NCI-H1048 (cell line): Measurements from ENCODE around the gene TMPRSS2.

Source experiments
- DNase-seq: peaks from one replicate; lab custom pipeline; 2025; lab: John Stamatoyannopoulos, UW

Gene TMPRSS2

GRCh38 chr21:41509733-41510132 is 1.8 kb upstream of the TMPRSS2 start:
- DNase-seq, result no peak

DNA sequence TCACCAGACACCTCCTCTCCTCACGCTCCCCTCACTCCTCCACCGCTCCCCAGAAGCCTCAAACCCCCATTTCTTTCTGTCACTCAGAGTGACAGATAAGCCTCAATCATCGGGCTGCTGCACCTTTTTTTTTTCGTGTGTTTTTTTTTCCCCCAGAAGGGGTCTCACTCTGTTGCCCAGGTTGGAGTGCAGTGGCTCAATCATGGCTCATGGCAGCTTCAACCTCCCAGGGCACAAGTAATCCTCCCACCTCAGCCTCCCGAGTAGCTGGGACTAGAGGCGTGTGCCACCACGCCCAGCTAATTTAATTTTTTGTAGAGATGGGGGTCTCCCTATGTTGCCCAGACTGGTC is 1.2 kb upstream of the TMPRSS2 start:
- no peak for DNase-seq

DNA sequence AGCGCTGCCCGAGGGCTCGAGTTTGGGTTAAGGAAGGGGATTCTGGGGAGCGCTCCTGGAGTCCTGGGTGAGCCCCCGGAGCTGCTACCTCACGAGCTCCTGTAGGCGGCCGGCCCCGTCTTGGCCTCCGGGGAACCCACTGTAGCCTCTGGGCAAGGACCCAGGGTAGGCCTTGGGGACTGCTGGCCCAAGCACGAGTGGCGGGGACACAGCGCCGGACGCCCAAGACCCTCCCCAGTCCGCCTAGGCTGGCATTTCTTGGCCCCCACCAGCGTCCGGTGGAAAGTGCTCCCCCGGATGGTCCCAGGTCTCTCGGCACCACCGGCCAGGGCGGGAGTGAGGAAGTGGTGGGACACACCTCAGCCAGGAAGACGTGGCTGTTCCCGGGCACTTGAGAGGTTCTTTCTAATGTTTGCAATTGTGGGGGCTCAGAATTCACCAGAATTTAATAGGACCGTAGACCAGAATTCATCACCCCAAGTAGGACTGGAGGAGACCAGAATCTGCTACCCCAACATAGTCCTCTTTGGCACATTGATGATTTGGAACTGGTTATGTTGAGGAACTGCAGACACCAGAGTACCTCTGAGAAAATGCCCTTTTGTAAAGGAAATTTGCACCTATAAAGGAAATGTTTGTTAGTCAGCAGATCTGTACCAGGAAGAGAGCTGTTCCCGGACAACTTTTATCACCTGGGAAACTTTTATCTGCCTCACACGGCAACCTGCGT is 622 bp upstream of the TMPRSS2 start:
- no peak for DNase-seq

DNA sequence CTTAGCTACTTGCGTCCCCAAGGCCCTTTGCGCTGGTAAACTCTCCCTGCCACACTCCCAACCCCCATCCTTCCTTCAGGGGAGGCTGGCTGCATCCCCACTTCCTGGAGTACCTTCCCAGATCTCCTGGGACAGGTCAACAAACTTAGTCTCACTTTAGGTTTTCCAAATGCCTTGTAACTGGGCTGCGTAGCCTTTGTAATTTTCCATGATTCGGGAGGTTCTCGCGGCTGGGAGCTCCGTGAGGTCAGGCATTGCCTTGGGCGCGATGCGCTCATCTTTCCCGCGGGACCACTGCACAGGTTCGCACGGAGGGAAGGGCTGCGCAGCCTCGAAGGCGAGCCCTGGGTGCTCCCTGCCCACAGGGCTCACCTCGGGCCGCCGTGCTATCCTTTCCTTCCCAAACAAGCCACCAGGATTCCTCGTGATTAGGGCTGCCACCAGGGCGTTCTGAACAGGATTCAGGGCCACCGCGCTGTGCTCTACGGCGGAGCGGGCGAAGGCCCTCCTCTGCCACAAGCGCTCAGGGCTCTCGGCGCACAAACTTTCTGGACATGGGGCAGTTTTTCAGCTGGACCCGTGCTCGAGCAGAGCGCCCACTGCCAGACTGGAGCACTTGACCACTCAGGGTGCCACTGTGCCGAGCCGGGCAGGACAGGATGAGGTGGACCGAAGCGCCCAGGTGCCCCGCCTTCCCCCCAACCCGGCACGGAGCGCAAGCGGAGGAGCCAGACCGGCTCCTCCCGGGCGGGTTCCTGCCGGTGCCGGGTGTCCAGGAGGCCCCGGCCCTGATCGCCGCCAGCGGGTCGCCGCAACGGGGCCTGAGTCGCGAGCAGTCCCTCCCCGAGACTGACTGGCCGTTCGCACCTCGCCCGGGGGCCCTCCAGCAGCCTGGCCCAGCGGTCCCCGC is 1.1 kb downstream of the TMPRSS2 start:
- DNase-seq, result no peak

DNA sequence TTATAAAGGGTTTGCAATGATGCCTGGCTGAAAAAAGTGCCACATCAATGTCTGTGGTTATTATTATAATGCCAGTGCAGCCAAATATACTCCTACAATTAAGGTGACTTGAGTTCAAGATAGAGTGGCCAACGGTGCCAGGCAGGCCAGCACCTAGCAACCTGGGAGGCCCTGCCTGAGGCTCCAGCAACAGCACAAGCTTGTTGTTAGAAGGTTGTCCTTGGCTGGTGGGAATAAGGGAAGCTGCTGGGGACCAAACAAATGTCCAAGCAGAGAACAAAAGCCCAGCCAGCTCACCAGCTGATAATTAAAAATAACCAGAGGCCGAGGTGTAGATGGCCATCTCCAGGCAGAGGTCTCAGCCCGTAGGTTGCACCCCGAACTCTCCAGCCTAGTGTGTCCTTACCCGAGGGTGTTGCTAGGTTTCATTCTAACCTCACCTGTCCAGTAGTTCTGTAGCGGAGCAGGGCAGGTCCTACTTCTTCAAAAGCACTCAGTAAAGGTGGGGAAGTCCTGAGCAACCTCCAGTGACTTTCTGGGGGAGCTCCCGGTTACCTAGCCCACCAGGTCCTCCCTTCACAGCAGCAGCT is 1.9 kb downstream of the TMPRSS2 start:
- no peak for DNase-seq

DNA sequence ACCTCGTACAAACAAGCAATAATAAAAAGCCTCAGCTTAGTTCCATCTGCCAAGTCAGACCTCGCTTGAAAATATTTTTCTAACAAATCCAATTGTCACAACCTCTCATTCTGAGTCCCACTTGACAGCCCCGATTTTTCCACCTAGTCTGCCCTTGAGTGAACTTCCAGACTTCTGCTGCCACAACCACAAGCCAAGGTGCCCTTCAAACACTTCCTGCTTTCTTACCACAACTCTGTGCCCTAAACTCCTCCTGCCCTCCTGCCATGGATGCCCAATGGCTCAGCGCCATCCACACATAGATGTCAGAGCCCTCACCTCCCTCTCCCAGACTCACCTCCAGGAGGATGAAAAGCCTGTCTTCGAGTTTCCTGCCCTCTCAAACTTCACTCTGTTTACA is 3.9 kb downstream of the TMPRSS2 start:
- DNase-seq, result no peak

- DNase-seq, result no peak
Measured at GRCh38 chr21:41503331-41503730, 4.6 kb downstream of the TMPRSS2 start.

GRCh38 chr21:41501919-41502318 is 6.0 kb downstream of the TMPRSS2 start:
- DNase-seq, result no peak

- DNase-seq, result no peak
Measured at GRCh38 chr21:41500931-41501381, 7.0 kb downstream of the TMPRSS2 start.

DNA sequence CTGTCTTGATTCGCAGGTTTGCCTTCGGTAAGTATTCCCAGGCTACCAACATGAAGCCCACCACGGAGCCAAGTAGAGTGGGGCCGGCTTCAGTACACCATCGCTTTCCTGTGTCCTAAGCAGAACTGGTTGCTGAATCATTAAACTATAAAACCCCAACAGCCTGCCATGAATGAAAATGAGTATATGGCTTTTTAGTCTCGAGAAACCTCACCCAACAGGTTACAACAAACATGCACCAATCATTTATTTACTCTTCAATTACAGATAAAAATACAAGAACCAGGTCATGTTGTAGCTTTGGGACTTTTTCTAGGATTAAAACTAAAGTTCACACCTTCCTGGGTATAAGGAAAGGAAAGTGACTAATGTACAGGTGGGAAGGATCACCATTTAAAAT is 7.6 kb downstream of the TMPRSS2 start:
- no peak for DNase-seq

GRCh38 chr21:41499920-41500319 is 8.0 kb downstream of the TMPRSS2 start:
- DNase-seq, result no peak

- no peak for DNase-seq
Measured at GRCh38 chr21:41497788-41498187, 10.2 kb downstream of the TMPRSS2 start.

- no peak for DNase-seq
Measured at GRCh38 chr21:41497008-41497407, 10.9 kb downstream of the TMPRSS2 start.

DNA sequence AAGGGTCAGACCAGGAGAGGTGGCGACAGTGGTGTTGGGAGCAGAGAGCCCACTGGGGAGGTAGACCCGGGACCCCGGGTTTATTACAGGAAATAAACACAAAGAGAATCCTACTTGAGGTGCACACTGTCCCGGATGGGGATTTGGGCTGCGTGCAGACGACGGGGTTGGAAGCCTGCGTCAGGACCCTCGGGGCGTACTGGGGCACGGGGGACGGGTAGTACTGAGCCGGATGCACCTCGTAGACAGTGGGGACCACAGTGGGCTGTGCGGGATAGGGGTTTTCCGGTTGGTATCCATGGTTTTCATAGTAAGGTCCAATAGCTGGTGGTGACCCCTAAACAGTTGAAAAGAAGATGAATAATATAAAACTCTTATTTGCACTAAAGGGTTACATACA is 13.7 kb downstream of the TMPRSS2 start:
- no peak for DNase-seq

GRCh38 chr21:41491412-41491811 is 16.5 kb downstream of the TMPRSS2 start:
- no peak for DNase-seq

- DNase-seq, result no peak
Measured at GRCh38 chr21:41490330-41490729, 17.6 kb downstream of the TMPRSS2 start.

DNA sequence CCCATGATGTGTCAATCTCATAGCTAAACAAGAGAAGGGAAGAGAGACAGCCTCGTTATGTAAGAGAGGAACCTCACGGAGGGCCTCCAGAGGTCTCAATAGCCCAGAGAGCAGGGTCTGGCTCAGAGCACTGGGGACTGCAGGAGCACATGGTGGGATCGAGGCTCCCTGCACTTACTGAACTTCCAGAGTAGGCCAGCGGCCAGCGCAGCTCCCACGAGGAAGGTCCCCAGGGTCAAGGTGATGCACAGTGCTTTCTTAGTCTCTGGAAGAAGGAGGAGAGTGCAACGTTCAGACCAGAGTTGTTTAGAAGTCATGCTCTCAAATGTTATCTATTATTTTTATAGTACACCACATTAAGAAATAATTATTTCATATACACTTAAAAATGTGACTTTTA is 18.6 kb downstream of the TMPRSS2 start:
- DNase-seq, result no peak

- no peak for DNase-seq
Measured at GRCh38 chr21:41488080-41488479, 19.9 kb downstream of the TMPRSS2 start.

DNA sequence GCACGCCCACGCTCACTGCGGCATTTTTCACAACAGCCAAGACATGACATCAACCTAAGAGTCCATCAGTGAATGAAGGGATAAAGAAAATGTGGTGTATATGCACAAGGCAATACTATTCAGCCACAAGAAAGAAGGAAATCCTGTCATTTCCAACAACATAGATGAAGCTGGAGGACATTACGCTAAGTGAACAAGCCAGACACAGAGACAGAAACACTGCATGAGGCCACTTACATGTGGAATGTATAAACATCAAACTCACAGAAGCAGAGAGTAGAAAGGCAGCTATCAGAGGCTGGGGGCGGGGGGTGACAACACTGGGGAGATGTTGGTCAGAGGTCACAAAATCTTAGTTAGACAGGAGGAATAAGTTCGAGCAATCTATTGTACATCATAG is 20.9 kb downstream of the TMPRSS2 start:
- DNase-seq, result no peak

GRCh38 chr21:41483973-41484372 is 24.0 kb downstream of the TMPRSS2 start:
- no peak for DNase-seq

DNA sequence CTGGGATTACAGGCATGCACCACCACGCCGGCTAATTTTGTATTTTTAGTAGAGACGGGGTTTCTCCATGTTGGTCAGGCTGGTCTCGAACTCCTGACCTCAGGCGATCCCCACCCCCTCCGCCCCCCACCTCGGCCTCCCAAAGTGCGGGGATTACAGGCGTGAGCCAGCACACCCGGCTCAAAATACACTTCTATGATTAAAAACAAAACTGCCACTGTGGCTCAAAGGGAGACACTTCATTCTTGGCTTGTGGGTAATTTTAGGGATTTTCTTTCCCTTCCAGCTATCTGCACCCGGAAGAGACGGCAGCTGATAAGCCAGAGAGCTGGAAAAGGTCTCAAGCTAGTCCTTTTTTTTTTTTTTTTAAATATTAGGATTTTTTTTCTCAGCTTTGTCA is 24.5 kb downstream of the TMPRSS2 start:
- DNase-seq, result no peak

DNA sequence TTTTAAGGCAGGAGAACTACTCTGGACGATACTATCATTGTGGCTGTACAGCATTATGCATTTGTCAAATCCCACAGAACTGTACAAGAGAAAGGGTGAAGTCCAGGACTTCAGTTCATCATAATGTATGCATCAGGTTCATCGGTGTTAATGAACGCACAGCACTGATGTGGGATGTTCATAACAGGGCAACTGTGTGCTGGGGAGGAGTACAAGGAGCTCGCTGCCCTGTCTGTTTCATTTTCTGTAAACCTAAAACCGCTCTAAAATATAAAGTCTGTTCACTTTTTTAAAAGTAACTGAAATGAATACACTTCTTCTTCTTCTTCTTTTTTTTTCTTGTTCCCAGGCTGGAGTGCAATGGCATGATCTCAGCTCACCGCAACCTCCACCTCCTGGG is 25.0 kb downstream of the TMPRSS2 start:
- no peak for DNase-seq

DNA sequence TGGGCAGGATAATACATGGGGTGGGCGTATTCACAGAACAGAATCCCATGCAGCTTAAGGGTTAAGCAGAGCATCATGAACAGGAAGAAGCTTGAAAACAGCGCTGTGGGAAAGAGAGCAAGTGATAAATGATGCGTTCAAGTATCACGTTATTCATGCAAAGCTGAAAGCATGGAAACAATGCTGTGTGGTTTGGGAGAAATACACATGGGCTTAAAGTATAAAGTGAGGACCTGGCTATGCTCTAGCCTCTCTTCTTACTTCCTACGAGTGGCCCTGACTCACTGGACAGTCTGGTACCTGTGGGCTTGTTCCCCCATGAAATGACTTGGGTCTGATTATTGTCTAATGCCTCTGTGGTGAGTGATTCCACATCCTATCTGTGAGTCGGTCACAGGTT is 25.7 kb downstream of the TMPRSS2 start:
- no peak for DNase-seq
